Breast epithelium (tissue), 3 donors: ENCODE results near the gene ATP13A2.

Experiments used
- CTCF ChIP-seq, 3 donors: fragments of 450-650 bp; IDR thresholded peaks; one replicate each; pipeline ENCODE4 v1.5.1; 2016 to 2017; ENCODE audit warnings: antibody characterized with exemption in 3 of 3, mild to moderate bottlenecking in 3 of 3, moderate library complexity in 3 of 3
- POLR2A ChIP-seq: fragments of 450-650 bp; IDR thresholded peaks from one replicate; pipeline ENCODE4 v1.6.1; 2016; ENCODE audit warnings: antibody characterized with exemption, mild to moderate bottlenecking, moderate library complexity
- POLR2AphosphoS5 ChIP-seq, 3 donors: sonication (generic); formaldehyde crosslinking; IDR thresholded peaks; one replicate each; pipeline ENCODE4 v1.6.1; 2017; ENCODE audit warnings: antibody characterized with exemption in 3 of 3

- no peak for TF ChIP-seq CTCF (IDR thresholded peaks at IDR 0.05)
- no peak for TF ChIP-seq POLR2AphosphoS5 (IDR thresholded peaks at IDR 0.05)
- TF ChIP-seq POLR2A: no peak
These were observed 43.8 kb downstream of the ATP13A2 start for GRCh38 chr1:16967962-16968361.
